ENCODE results near the gene UTS2R.

Gene UTS2R

GRCh38 chr17:82399601-82400101 is 28.1 kb downstream of the UTS2R start:
- Histone ChIP-seq H3K4me1 (ENCODE audit: control insufficient read depth in 2 of 2, insufficient read depth in 2 of 2, low read length in 2 of 2) (peaks cover 0 to 3% of the 10 kb centered on the region in 2 donors), H3K9me3 (ENCODE audit: control insufficient read depth in 2 of 2, low read length in 2 of 2) (no peaks in the 10 kb centered on the region), H3K27me3 (ENCODE audit: control insufficient read depth in 2 of 2, insufficient read depth in 2 of 2, low read length in 2 of 2) (no peaks in the 10 kb centered on the region), H3K36me3 (ENCODE audit: control insufficient read depth in 2 of 2, insufficient read depth in 2 of 2, low read length in 2 of 2) (peaks cover 11 to 14% of the 10 kb centered on the region in 2 donors), H3K9ac (ENCODE audit: low read depth in 1 of 2, low read length in 2 of 2) (no peak overlapping the region), H3K4me3 (ENCODE audit: low read length in 2 of 2) (no peak overlapping the region), H3K27ac (ENCODE audit: low read depth in 2 of 2, low read length in 2 of 2) (no peak overlapping the region)

GRCh38 chr17:82400206-82400605 is 28.6 kb downstream of the UTS2R start:
- Histone ChIP-seq H3K36me3 (ENCODE audit: control insufficient read depth in 2 of 2, insufficient read depth in 2 of 2, low read length in 2 of 2) (peaks cover 11 to 14% of the 10 kb centered on the region in 2 donors), H3K27ac (ENCODE audit: low read depth in 2 of 2, low read length in 2 of 2) (no peak overlapping the region), H3K9ac (ENCODE audit: low read depth in 1 of 2, low read length in 2 of 2) (no peak overlapping the region), H3K9me3 (ENCODE audit: control insufficient read depth in 2 of 2, low read length in 2 of 2) (no peaks in the 10 kb centered on the region), H3K4me3 (ENCODE audit: low read length in 2 of 2) (no peak overlapping the region), H3K4me1 (ENCODE audit: control insufficient read depth in 2 of 2, insufficient read depth in 2 of 2, low read length in 2 of 2) (peaks cover 0 to 3% of the 10 kb centered on the region in 2 donors), H3K27me3 (ENCODE audit: control insufficient read depth in 2 of 2, insufficient read depth in 2 of 2, low read length in 2 of 2) (no peaks in the 10 kb centered on the region)

GRCh38 chr17:82400830-82401229 is 29.3 kb downstream of the UTS2R start:
- H3K36me3 ChIP-seq (ENCODE audit: control insufficient read depth in 2 of 2, insufficient read depth in 2 of 2, low read length in 2 of 2), result peaks cover 11 to 14% of the 10 kb centered on the region in 2 donors
- H3K9me3 ChIP-seq (ENCODE audit: control insufficient read depth in 2 of 2, low read length in 2 of 2), result no peaks in the 10 kb centered on the region
- peaks cover 0 to 3% of the 10 kb centered on the region in 2 donors for H3K4me1 ChIP-seq (ENCODE audit: control insufficient read depth in 2 of 2, insufficient read depth in 2 of 2, low read length in 2 of 2)
- no peak overlapping the region for H3K27ac ChIP-seq (ENCODE audit: low read depth in 2 of 2, low read length in 2 of 2)
- H3K4me3 ChIP-seq (ENCODE audit: low read length in 2 of 2), result peak overlapping the region in 1 of 2 donors; percentile 42
- H3K27me3 ChIP-seq (ENCODE audit: control insufficient read depth in 2 of 2, insufficient read depth in 2 of 2, low read length in 2 of 2), result no peaks in the 10 kb centered on the region
- H3K9ac ChIP-seq (ENCODE audit: low read depth in 1 of 2, low read length in 2 of 2), result no peak overlapping the region

- no peak overlapping the region for H3K9ac ChIP-seq (ENCODE audit: low read depth in 1 of 2, low read length in 2 of 2)
- peaks cover 0 to 3% of the 10 kb centered on the region in 2 donors for H3K4me1 ChIP-seq (ENCODE audit: control insufficient read depth in 2 of 2, insufficient read depth in 2 of 2, low read length in 2 of 2)
- H3K27ac ChIP-seq (ENCODE audit: low read depth in 2 of 2, low read length in 2 of 2), result no peak overlapping the region
- H3K9me3 ChIP-seq (ENCODE audit: control insufficient read depth in 2 of 2, low read length in 2 of 2), result no peaks in the 10 kb centered on the region
- peaks cover 11% of the 10 kb centered on the region in 2 donors for H3K36me3 ChIP-seq (ENCODE audit: control insufficient read depth in 2 of 2, insufficient read depth in 2 of 2, low read length in 2 of 2)
- no peaks in the 10 kb centered on the region for H3K27me3 ChIP-seq (ENCODE audit: control insufficient read depth in 2 of 2, insufficient read depth in 2 of 2, low read length in 2 of 2)
- H3K4me3 ChIP-seq (ENCODE audit: low read length in 2 of 2), result no peak overlapping the region
These were observed 31.3 kb downstream of the UTS2R start for GRCh38 chr17:82402865-82403264.

- H3K4me3 ChIP-seq (ENCODE audit: low read length in 2 of 2), result no peak overlapping the region
- H3K36me3 ChIP-seq (ENCODE audit: control insufficient read depth in 2 of 2, insufficient read depth in 2 of 2, low read length in 2 of 2), result peaks cover 11% of the 10 kb centered on the region in 2 donors
These were observed 32.4 kb downstream of the UTS2R start for GRCh38 chr17:82403662-82404660.

GRCh38 chr17:82405051-82405450 is 33.5 kb downstream of the UTS2R start:
- no peaks in the 10 kb centered on the region for H3K9me3 ChIP-seq (ENCODE audit: control insufficient read depth in 2 of 2, low read length in 2 of 2)
- no peak overlapping the region for H3K27ac ChIP-seq (ENCODE audit: low read depth in 2 of 2, low read length in 2 of 2)
- peaks cover 0 to 3% of the 10 kb centered on the region in 2 donors for H3K4me1 ChIP-seq (ENCODE audit: control insufficient read depth in 2 of 2, insufficient read depth in 2 of 2, low read length in 2 of 2)
- H3K27me3 ChIP-seq (ENCODE audit: control insufficient read depth in 2 of 2, insufficient read depth in 2 of 2, low read length in 2 of 2), result no peaks in the 10 kb centered on the region
- peaks cover 8 to 10% of the 10 kb centered on the region in 2 donors for H3K36me3 ChIP-seq (ENCODE audit: control insufficient read depth in 2 of 2, insufficient read depth in 2 of 2, low read length in 2 of 2)
- no peak overlapping the region for H3K9ac ChIP-seq (ENCODE audit: low read depth in 1 of 2, low read length in 2 of 2)
- H3K4me3 ChIP-seq (ENCODE audit: low read length in 2 of 2), result no peak overlapping the region

More at GRCh38 chr17:82403662-82404660, 32.4 kb downstream of the UTS2R start:
- no peaks in the 10 kb centered on the region for H3K9me3 ChIP-seq (ENCODE audit: control insufficient read depth in 2 of 2, low read length in 2 of 2)
- H3K27me3 ChIP-seq (ENCODE audit: control insufficient read depth in 2 of 2, insufficient read depth in 2 of 2, low read length in 2 of 2), result no peaks in the 10 kb centered on the region
- H3K9ac ChIP-seq (ENCODE audit: low read depth in 1 of 2, low read length in 2 of 2), result no peak overlapping the region
- peaks cover 0 to 3% of the 10 kb centered on the region in 2 donors for H3K4me1 ChIP-seq (ENCODE audit: control insufficient read depth in 2 of 2, insufficient read depth in 2 of 2, low read length in 2 of 2)
- no peak overlapping the region for H3K27ac ChIP-seq (ENCODE audit: low read depth in 2 of 2, low read length in 2 of 2)

GRCh38 chr17:82406131-82406671 is 34.6 kb downstream of the UTS2R start:
- H3K27me3 ChIP-seq (ENCODE audit: control insufficient read depth in 2 of 2, insufficient read depth in 2 of 2, low read length in 2 of 2), result no peaks in the 10 kb centered on the region
- H3K36me3 ChIP-seq (ENCODE audit: control insufficient read depth in 2 of 2, insufficient read depth in 2 of 2, low read length in 2 of 2), result peaks cover 8% of the 10 kb centered on the region in 2 donors
- H3K9ac ChIP-seq (ENCODE audit: low read depth in 1 of 2, low read length in 2 of 2), result no peak overlapping the region

GRCh38 chr17:82407255-82407654 is 35.7 kb downstream of the UTS2R start:
- no peak overlapping the region for H3K27ac ChIP-seq (ENCODE audit: low read depth in 2 of 2, low read length in 2 of 2)
- H3K9me3 ChIP-seq (ENCODE audit: control insufficient read depth in 2 of 2, low read length in 2 of 2), result no peaks in the 10 kb centered on the region
- no peaks in the 10 kb centered on the region for H3K27me3 ChIP-seq (ENCODE audit: control insufficient read depth in 2 of 2, insufficient read depth in 2 of 2, low read length in 2 of 2)
- H3K4me1 ChIP-seq (ENCODE audit: control insufficient read depth in 2 of 2, insufficient read depth in 2 of 2, low read length in 2 of 2), result no peaks in the 10 kb centered on the region
- no peak overlapping the region for H3K9ac ChIP-seq (ENCODE audit: low read depth in 1 of 2, low read length in 2 of 2)
- peaks cover 8% of the 10 kb centered on the region in 2 donors for H3K36me3 ChIP-seq (ENCODE audit: control insufficient read depth in 2 of 2, insufficient read depth in 2 of 2, low read length in 2 of 2)
- H3K4me3 ChIP-seq (ENCODE audit: low read length in 2 of 2), result no peak overlapping the region

More at GRCh38 chr17:82406131-82406671, 34.6 kb downstream of the UTS2R start:
- Histone ChIP-seq H3K4me1 (ENCODE audit: control insufficient read depth in 2 of 2, insufficient read depth in 2 of 2, low read length in 2 of 2) (no peaks in the 10 kb centered on the region), H3K27ac (ENCODE audit: low read depth in 2 of 2, low read length in 2 of 2) (no peak overlapping the region), H3K4me3 (ENCODE audit: low read length in 2 of 2) (no peak overlapping the region), H3K9me3 (ENCODE audit: control insufficient read depth in 2 of 2, low read length in 2 of 2) (no peaks in the 10 kb centered on the region)

- Histone ChIP-seq H3K27me3 (ENCODE audit: control insufficient read depth in 2 of 2, insufficient read depth in 2 of 2, low read length in 2 of 2) (no peaks in the 10 kb centered on the region), H3K4me3 (ENCODE audit: low read length in 2 of 2) (no peak overlapping the region), H3K27ac (ENCODE audit: low read depth in 2 of 2, low read length in 2 of 2) (no peak overlapping the region), H3K4me1 (ENCODE audit: control insufficient read depth in 2 of 2, insufficient read depth in 2 of 2, low read length in 2 of 2) (no peaks in the 10 kb centered on the region), H3K9me3 (ENCODE audit: control insufficient read depth in 2 of 2, low read length in 2 of 2) (no peaks in the 10 kb centered on the region), H3K9ac (ENCODE audit: low read depth in 1 of 2, low read length in 2 of 2) (no peak overlapping the region), H3K36me3 (ENCODE audit: control insufficient read depth in 2 of 2, insufficient read depth in 2 of 2, low read length in 2 of 2) (peaks cover 8 to 11% of the 10 kb centered on the region in 2 donors)
These were observed 36.8 kb downstream of the UTS2R start for GRCh38 chr17:82408288-82408937.
